ENCODE data around the gene COPRS. TPM values are rescaled to one million over a fixed set of nuclear protein-coding genes. Genes with fewer than 3 reads are reported as not detected.

COPRS gene
- total and polyA plus RNA-seq, 2 of the 4 experiments (the other 2 are of a cell fraction), result 95.3 to 123 TPM

DNA sequence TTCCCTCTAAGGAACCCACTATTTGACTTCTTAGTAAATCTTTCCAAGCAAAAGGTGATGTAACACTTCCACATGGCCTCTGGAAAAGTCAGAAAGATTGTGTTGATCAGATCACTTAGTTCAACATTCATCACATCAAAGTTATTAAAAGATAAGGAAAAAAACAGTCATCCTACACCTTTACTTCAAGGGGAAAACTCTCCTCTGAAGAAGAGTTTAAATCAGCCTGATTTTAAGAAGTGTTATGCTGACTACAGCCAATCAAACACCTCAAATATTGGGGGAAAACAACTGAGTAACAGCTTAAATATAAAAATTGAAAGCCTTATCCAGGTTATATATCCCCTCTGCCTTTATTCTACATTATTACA lies 19.6 kb upstream of the COPRS start:
- Histone ChIP-seq H3K79me1 (ENCODE audit: low read depth in 1 of 2, low read length in 2 of 2) (no peaks in the 10 kb centered on the region), H2BK120ac (ENCODE audit: low read depth, low read length) (no peak overlapping the region), H3K9me1 (ENCODE audit: insufficient read depth, low read length) (no peaks in the 10 kb centered on the region), H2AFZ (replicated peaks; ENCODE audit: low read length, poor library complexity) (no peak overlapping the region), H2AK5ac (ENCODE audit: low read depth, low read length) (no peak overlapping the region), H3K4ac (ENCODE audit: low read depth, low read length) (no peak overlapping the region), H3K27ac (ENCODE audit: insufficient read depth, low read length) (no peak overlapping the region), H3K14ac (replicated peaks; ENCODE audit: low read depth, low read length) (no peak overlapping the region), H4K8ac (ENCODE audit: low read depth in 2 of 2, low read length in 2 of 2) (no peak overlapping the region), H2BK20ac (ENCODE audit: low read depth, low read length) (no peak overlapping the region), H3K9me3 (ENCODE audit: control insufficient read depth, insufficient read depth, low read length) (no peaks in the 10 kb centered on the region), H3K27me3 (ENCODE audit: control insufficient read depth, insufficient read depth, low read length) (no peaks in the 10 kb centered on the region), H3K18ac (ENCODE audit: low read depth, low read length) (no peak overlapping the region), H3K4me3 (ENCODE audit: insufficient read depth, low read depth, low read length) (no peak overlapping the region), H3K4me1 (ENCODE audit: control insufficient read depth, insufficient read depth, low read length) (no peaks in the 10 kb centered on the region), H3K56ac (ENCODE audit: extremely low read depth, insufficient read depth, low read length) (no peak overlapping the region), H3K4me2 (ENCODE audit: low read depth, low read length) (no peak overlapping the region), H2BK5ac (ENCODE audit: low read depth, low read length, poor library complexity, severe bottlenecking) (no peak overlapping the region), H2BK15ac (ENCODE audit: low read depth, low read length) (no peak overlapping the region), H4K20me1 (ENCODE audit: insufficient read depth, low read length) (no peaks in the 10 kb centered on the region), H3K23ac (ENCODE audit: low read depth, low read length) (no peak overlapping the region), H3K36me3 (ENCODE audit: control insufficient read depth, insufficient read depth, low read length) (peaks cover 57% of the 10 kb centered on the region), H2AK9ac (replicated peaks; ENCODE audit: low read depth, low read length, poor library complexity) (no peak overlapping the region), H4K5ac (ENCODE audit: low read depth, low read length) (no peak overlapping the region), H3K9ac (ENCODE audit: low read depth, low read length) (no peak overlapping the region), H4K91ac (ENCODE audit: insufficient read depth, low read depth, low read length) (no peak overlapping the region)
- ChIA-PET CTCF (no interaction called here), POLR2A (ENCODE audit: unreplicated experiment) (no interaction called here)
- ATAC-seq (ENCODE audit: low read depth) (no peak), DNase-seq (no peak)
- TF ChIP-seq BHLHE40 (IDR thresholded peaks at IDR 0.05; ENCODE audit: low read depth, low read length) (no peak), CHD1 (IDR thresholded peaks at IDR 0.05; ENCODE audit: low read depth, low read length) (no peak), RFX5 (IDR thresholded peaks at IDR 0.05; ENCODE audit: low read depth, low read length) (no peak), FOS (IDR thresholded peaks at IDR 0.05; ENCODE audit: low read depth, low read length) (no peak), CEBPB (IDR thresholded peaks at IDR 0.05; ENCODE audit: low read depth, low read length) (no peak), MAFK (IDR thresholded peaks at IDR 0.05; ENCODE audit: low read depth, low read length) (no peak), POLR2A (IDR thresholded peaks at IDR 0.05; ENCODE audit: low read depth, low read length) (no peak), NFE2L2 (IDR thresholded peaks at IDR 0.05; ENCODE audit: low read depth, low read length) (no peak), ELK1 (IDR thresholded peaks at IDR 0.05; ENCODE audit: borderline replicate concordance, low read depth, low read length) (no peak), MXI1 (IDR thresholded peaks at IDR 0.05; ENCODE audit: borderline replicate concordance, low read depth, low read length) (no peak), MAZ (IDR thresholded peaks at IDR 0.05; ENCODE audit: borderline replicate concordance, low read depth, low read length) (no peak), RAD21 (IDR thresholded peaks at IDR 0.05; ENCODE audit: low read length) (no peak), SMC3 (IDR thresholded peaks at IDR 0.05; ENCODE audit: low read depth, low read length) (no peak), RCOR1 (IDR thresholded peaks at IDR 0.05; ENCODE audit: insufficient replicate concordance, low read length) (no peak)
- TF ChIP-seq, protein P1, sequence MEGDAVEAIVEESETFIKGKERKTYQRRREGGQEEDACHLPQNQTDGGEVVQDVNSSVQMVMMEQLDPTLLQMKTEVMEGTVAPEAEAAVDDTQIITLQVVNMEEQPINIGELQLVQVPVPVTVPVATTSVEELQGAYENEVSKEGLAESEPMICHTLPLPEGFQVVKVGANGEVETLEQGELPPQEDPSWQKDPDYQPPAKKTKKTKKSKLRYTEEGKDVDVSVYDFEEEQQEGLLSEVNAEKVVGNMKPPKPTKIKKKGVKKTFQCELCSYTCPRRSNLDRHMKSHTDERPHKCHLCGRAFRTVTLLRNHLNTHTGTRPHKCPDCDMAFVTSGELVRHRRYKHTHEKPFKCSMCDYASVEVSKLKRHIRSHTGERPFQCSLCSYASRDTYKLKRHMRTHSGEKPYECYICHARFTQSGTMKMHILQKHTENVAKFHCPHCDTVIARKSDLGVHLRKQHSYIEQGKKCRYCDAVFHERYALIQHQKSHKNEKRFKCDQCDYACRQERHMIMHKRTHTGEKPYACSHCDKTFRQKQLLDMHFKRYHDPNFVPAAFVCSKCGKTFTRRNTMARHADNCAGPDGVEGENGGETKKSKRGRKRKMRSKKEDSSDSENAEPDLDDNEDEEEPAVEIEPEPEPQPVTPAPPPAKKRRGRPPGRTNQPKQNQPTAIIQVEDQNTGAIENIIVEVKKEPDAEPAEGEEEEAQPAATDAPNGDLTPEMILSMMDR (conservative IDR thresholded peaks at IDR 0.05; ENCODE audit: low read depth, low read length), result no peak
- TF ChIP-seq, protein P2, sequence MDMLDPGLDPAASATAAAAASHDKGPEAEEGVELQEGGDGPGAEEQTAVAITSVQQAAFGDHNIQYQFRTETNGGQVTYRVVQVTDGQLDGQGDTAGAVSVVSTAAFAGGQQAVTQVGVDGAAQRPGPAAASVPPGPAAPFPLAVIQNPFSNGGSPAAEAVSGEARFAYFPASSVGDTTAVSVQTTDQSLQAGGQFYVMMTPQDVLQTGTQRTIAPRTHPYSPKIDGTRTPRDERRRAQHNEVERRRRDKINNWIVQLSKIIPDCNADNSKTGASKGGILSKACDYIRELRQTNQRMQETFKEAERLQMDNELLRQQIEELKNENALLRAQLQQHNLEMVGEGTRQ (IDR thresholded peaks at IDR 0.05; ENCODE audit: low read depth, low read length), result no peak
- dilution Hi-C loops (cut with HindIII; ENCODE audit: low sequenced_read_pairs, unreplicated experiment), result no loop called here
- no TSS peak for BruUV-seq (replicated peaks)
- in situ Hi-C loops (cut with MboI; ENCODE audit: low sequenced_read_pairs), result no loop called here
- intact Hi-C loops (cut with micrococcal nuclease), result no loop called here
